Measurements from ENCODE around the gene KCND3. TPM values are rescaled to one million over a fixed set of nuclear protein-coding genes. Genes with fewer than 3 reads are reported as not detected.

KCND3 gene
- total and polyA plus RNA-seq, 2 donors (not counting 3 experiments of a cell fraction or from before 2014, with no cell fraction given): 0.03 TPM; not detected in 1

GRCh38 chr1:111805251-111805650 is 184.2 kb downstream of the KCND3 start:
- Histone ChIP-seq H4K20me1 (replicated peaks; ENCODE audit: control insufficient read depth, extremely low read depth, insufficient read depth, low read length) (no peaks in the 10 kb centered on the region), H2AFZ (ENCODE audit: low read depth, low read length) (no peak overlapping the region), H3K79me2 (ENCODE audit: control insufficient read depth, insufficient read depth, low read length) (no peaks in the 10 kb centered on the region), H3K27me3 (ENCODE audit: control insufficient read depth in 2 of 2, insufficient read depth in 2 of 2, low read length in 2 of 2) (peaks cover 0 to 5% of the 10 kb centered on the region in 2 experiments), H3K9me3 (replicated peaks; ENCODE audit: control insufficient read depth, insufficient read depth, low read length) (no peaks in the 10 kb centered on the region), H3K9ac (replicated peaks; ENCODE audit: extremely low read depth, insufficient read depth, low read length) (no peak overlapping the region), H3K4me3 (replicated peaks in 1 of 3; ENCODE audit: insufficient read depth in 1 of 3, low read depth in 1 of 3, low read length in 3 of 3) (no peak overlapping the region), H3K4me2 (ENCODE audit: insufficient read depth, low read length) (no peak overlapping the region), H3K36me3 (ENCODE audit: control insufficient read depth in 2 of 2, extremely low read depth in 1 of 2, insufficient read depth in 2 of 2, low read length in 2 of 2) (no peaks in the 10 kb centered on the region), H3K27ac (ENCODE audit: insufficient read depth, low read depth, low read length) (no peak overlapping the region), H3K4me1 (ENCODE audit: control insufficient read depth, extremely low read depth, insufficient read depth, low read length) (no peaks in the 10 kb centered on the region), H3K9me1 (replicated peaks; ENCODE audit: control insufficient read depth, extremely low read depth, insufficient read depth, low read length) (no peaks in the 10 kb centered on the region)
- TF ChIP-seq POLR2A (IDR thresholded peaks at IDR 0.05; ENCODE audit: low read depth, low read length) (no peak), JUN (IDR thresholded peaks at IDR 0.05; ENCODE audit: borderline replicate concordance, insufficient read depth, insufficient read length, low read depth) (no peak), MAX (IDR thresholded peaks at IDR 0.05; ENCODE audit: insufficient read depth, insufficient read length) (no peak), EZH2 (IDR thresholded peaks at IDR 0.05; ENCODE audit: borderline replicate concordance, low read depth, low read length, severe bottlenecking) (no peak), CTCF (IDR thresholded peaks at IDR 0.05; ENCODE audit: extremely low read depth in 1 of 2, insufficient read depth in 1 of 2, low read depth in 1 of 2, low read length in 2 of 2) (no peak), FOS (IDR thresholded peaks at IDR 0.05; ENCODE audit: borderline replicate concordance, insufficient read depth, low read length) (no peak)
- BruUV-seq (replicated peaks): no TSS peak
- POLR2A ChIA-PET: no interaction called here
- dilution Hi-C loops (cut with MboI; ENCODE audit: extremely low pct_ligation_motif_present, low sequenced_read_pairs): no loop called here
- DNase-seq (ENCODE audit: low read depth, low spot score): no peak
- no peak for FAIRE-seq
- CTCF ChIA-PET: no interaction called here
- intact Hi-C loops (cut with micrococcal nuclease): no loop called here

- TF ChIP-seq MYC (IDR thresholded peaks at IDR 0.05; ENCODE audit: low read depth, low read length) (no peak), FOS (IDR thresholded peaks at IDR 0.05; ENCODE audit: borderline replicate concordance, insufficient read depth, low read length) (no peak), GATA2 (IDR thresholded peaks at IDR 0.05; ENCODE audit: insufficient read depth, insufficient read length, low read depth, low read length) (no peak), POLR2AphosphoS5 (IDR thresholded peaks at IDR 0.05; ENCODE audit: insufficient read depth, low read depth, low read length) (no peak), POLR2A (IDR thresholded peaks at IDR 0.05; ENCODE audit: low read depth, low read length) (no peak), JUN (IDR thresholded peaks at IDR 0.05; ENCODE audit: borderline replicate concordance, insufficient read depth, insufficient read length, low read depth) (no peak), EZH2 (IDR thresholded peaks at IDR 0.05; ENCODE audit: borderline replicate concordance, low read depth, low read length, severe bottlenecking) (no peak), CTCF (IDR thresholded peaks at IDR 0.05; ENCODE audit: extremely low read depth in 1 of 2, insufficient read depth in 1 of 2, low read depth in 1 of 2, low read length in 2 of 2) (no peak), MAX (IDR thresholded peaks at IDR 0.05; ENCODE audit: insufficient read depth, insufficient read length) (no peak)
- no peaks in the 10 kb centered on the region for H4K20me1 ChIP-seq (replicated peaks; ENCODE audit: control insufficient read depth, extremely low read depth, insufficient read depth, low read length)
- H3K9me1 ChIP-seq (replicated peaks; ENCODE audit: control insufficient read depth, extremely low read depth, insufficient read depth, low read length): no peaks in the 10 kb centered on the region
- H3K36me3 ChIP-seq (ENCODE audit: control insufficient read depth in 2 of 2, extremely low read depth in 1 of 2, insufficient read depth in 2 of 2, low read length in 2 of 2): no peaks in the 10 kb centered on the region
- peaks cover 0 to 5% of the 10 kb centered on the region in 2 experiments for H3K27me3 ChIP-seq (ENCODE audit: control insufficient read depth in 2 of 2, insufficient read depth in 2 of 2, low read length in 2 of 2)
- CTCF ChIA-PET: no interaction called here
- no peak overlapping the region for H3K4me2 ChIP-seq (ENCODE audit: insufficient read depth, low read length)
- FAIRE-seq: no peak
- H3K4me1 ChIP-seq (ENCODE audit: control insufficient read depth, extremely low read depth, insufficient read depth, low read length): no peaks in the 10 kb centered on the region
- intact Hi-C loops (cut with micrococcal nuclease) (no loop called here), dilution Hi-C loops (cut with MboI; ENCODE audit: extremely low pct_ligation_motif_present, low sequenced_read_pairs) (no loop called here)
- no TSS peak for BruUV-seq (replicated peaks)
- H2AFZ ChIP-seq (ENCODE audit: low read depth, low read length): no peak overlapping the region
- H3K27ac ChIP-seq (ENCODE audit: insufficient read depth, low read depth, low read length): no peak overlapping the region
- no peaks in the 10 kb centered on the region for H3K9me3 ChIP-seq (replicated peaks; ENCODE audit: control insufficient read depth, insufficient read depth, low read length)
- no peak overlapping the region for H3K4me3 ChIP-seq (replicated peaks in 1 of 3; ENCODE audit: insufficient read depth in 1 of 3, low read depth in 1 of 3, low read length in 3 of 3)
- H3K79me2 ChIP-seq (ENCODE audit: control insufficient read depth, insufficient read depth, low read length): no peaks in the 10 kb centered on the region
- no peak for DNase-seq (ENCODE audit: low read depth, low spot score)
- POLR2A ChIA-PET: no interaction called here
- no peak overlapping the region for H3K9ac ChIP-seq (replicated peaks; ENCODE audit: extremely low read depth, insufficient read depth, low read length)
These were observed 184.7 kb downstream of the KCND3 start for GRCh38 chr1:111804776-111805175.

Data from endothelial cell of umbilical vein (primary cell).